ENCODE data around the gene CSNK2A1.

- TF ChIP-seq ATF3 (IDR thresholded peaks at IDR 0.05; ENCODE audit: insufficient read depth, low read depth, low read length), result no peak
- TF ChIP-seq RNF2 (IDR thresholded peaks at IDR 0.05; ENCODE audit: borderline replicate concordance, low read depth, low read length, missing control alignments, poor library complexity, severe bottlenecking), result no peak
- no peak for TF ChIP-seq CTCF (IDR thresholded peaks at IDR 0.05; ENCODE audit: control extremely low read depth in 1 of 3, insufficient read depth in 1 of 3, low read depth in 1 of 3, low read length in 3 of 3)
- TF ChIP-seq CHD2 (IDR thresholded peaks at IDR 0.05; ENCODE audit: low read length), result no peak
- TF ChIP-seq GABPA (IDR thresholded peaks at IDR 0.05; ENCODE audit: borderline replicate concordance, insufficient read depth, low read length), result no peak
- TF ChIP-seq SRF (IDR thresholded peaks at IDR 0.05; ENCODE audit: low read depth, low read length), result no peak
- TF ChIP-seq EZH2 (IDR thresholded peaks at IDR 0.05; ENCODE audit: low read depth, low read length, severe bottlenecking), result no peak
- TF ChIP-seq POLR2A (IDR thresholded peaks at IDR 0.05; ENCODE audit: control extremely low read depth in 1 of 2, low read depth in 2 of 2, low read length in 2 of 2), result no peak
- no peak for TF ChIP-seq CEBPB (IDR thresholded peaks at IDR 0.05; ENCODE audit: low read depth, low read length)
- TF ChIP-seq CTBP2 (IDR thresholded peaks at IDR 0.05; ENCODE audit: borderline replicate concordance, insufficient read depth, insufficient read length, low read length), result no peak
- no peak for TF ChIP-seq ZNF274 (IDR thresholded peaks at IDR 0.05; ENCODE audit: borderline replicate concordance, extremely low read depth, low read length)
- TF ChIP-seq YY1 (IDR thresholded peaks at IDR 0.05; ENCODE audit: low read depth, low read length), result no peak
These were observed 108.0 kb downstream of the CSNK2A1 start for GRCh38 chr20:435558-435957.

Measured in H1 (cell line).